Measurements from ENCODE around the gene TTYH2. TPM values are rescaled to one million over a fixed set of nuclear protein-coding genes. Genes with fewer than 3 reads are reported as not detected.

TTYH2 gene
- total RNA-seq, 2 experiments from 2014 or later = 3.1 to 3.8 TPM

DNA sequence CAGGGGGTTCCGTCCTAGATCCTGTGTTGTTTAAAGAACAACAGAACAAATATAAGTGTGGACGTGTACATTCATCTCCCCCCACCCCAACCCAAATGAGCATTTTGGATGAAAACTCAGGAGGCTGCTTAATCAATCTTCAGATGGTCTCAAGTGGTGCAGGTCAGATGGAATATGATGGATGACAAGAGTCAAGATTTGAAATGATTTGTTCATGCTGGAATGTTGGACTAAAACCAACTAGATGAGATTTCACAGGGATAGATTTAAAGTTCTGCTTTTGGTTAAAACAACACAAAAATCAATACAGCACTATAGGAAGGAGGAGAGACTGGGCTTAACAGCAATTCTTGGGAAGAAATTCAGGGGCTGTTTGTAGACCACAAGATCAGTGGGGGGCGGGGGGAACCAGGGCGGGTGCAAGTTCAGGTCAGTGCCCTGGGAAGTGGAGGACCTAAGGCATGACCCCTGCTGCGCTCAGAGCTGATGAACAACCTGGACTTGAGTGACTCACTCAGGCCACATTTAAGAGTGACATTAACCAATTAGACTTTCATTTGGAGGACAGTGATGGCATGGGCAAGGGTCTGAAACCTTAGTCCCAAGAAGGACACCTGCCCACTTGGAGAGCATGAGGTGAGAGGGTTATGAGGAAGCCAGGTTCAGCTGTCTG is 15.1 kb downstream of the TTYH2 start:
- no peak overlapping the region for H3K4me3 ChIP-seq (ENCODE audit: low read depth, low read length, poor library complexity, severe bottlenecking)
- no peak overlapping the region for H2AFZ ChIP-seq (ENCODE audit: low read length)
- no peaks in the 10 kb centered on the region for H3K9me2 ChIP-seq (ENCODE audit: insufficient read depth, low read length)
- ChIA-PET POLR2A (interaction anchor here (0.5 kb wide), 1 partner anchor 25 kb away, joined by 3 read pairs; no protein-coding TSS in a partner anchor), CTCF (ENCODE audit: unreplicated experiment) (no interaction called here)
- TF ChIP-seq EZH2phosphoT487 (IDR thresholded peaks at IDR 0.05; ENCODE audit: borderline replicate concordance, low read depth, low read length) = no peak
- TF ChIP-seq, protein P1, sequence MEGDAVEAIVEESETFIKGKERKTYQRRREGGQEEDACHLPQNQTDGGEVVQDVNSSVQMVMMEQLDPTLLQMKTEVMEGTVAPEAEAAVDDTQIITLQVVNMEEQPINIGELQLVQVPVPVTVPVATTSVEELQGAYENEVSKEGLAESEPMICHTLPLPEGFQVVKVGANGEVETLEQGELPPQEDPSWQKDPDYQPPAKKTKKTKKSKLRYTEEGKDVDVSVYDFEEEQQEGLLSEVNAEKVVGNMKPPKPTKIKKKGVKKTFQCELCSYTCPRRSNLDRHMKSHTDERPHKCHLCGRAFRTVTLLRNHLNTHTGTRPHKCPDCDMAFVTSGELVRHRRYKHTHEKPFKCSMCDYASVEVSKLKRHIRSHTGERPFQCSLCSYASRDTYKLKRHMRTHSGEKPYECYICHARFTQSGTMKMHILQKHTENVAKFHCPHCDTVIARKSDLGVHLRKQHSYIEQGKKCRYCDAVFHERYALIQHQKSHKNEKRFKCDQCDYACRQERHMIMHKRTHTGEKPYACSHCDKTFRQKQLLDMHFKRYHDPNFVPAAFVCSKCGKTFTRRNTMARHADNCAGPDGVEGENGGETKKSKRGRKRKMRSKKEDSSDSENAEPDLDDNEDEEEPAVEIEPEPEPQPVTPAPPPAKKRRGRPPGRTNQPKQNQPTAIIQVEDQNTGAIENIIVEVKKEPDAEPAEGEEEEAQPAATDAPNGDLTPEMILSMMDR (conservative IDR thresholded peaks at IDR 0.05; ENCODE audit: low read length) = no peak
- H4K20me1 ChIP-seq (ENCODE audit: insufficient read depth, low read length) = no peaks in the 10 kb centered on the region
- intact Hi-C loops (cut with micrococcal nuclease; ENCODE audit: unreplicated experiment) = no loop called here
- H3K9me3 ChIP-seq (ENCODE audit: low read length) = no peaks in the 10 kb centered on the region
- H3K79me2 ChIP-seq (ENCODE audit: insufficient read depth, low read depth, low read length) = no peaks in the 10 kb centered on the region
- no peaks in the 10 kb centered on the region for H3K36me3 ChIP-seq (ENCODE audit: insufficient read depth, low read length)
- BruUV-seq (replicated peaks) = no TSS peak
- H3K4me1 ChIP-seq (ENCODE audit: insufficient read depth, low read length, poor library complexity, severe bottlenecking) = no peaks in the 10 kb centered on the region
- H3K4me2 ChIP-seq (ENCODE audit: low read length) = no peak overlapping the region
- H3K27ac ChIP-seq (ENCODE audit: low read depth, low read length, poor library complexity, severe bottlenecking) = no peak overlapping the region
- no peak for DNase-seq (ENCODE audit: low spot score)

DNA sequence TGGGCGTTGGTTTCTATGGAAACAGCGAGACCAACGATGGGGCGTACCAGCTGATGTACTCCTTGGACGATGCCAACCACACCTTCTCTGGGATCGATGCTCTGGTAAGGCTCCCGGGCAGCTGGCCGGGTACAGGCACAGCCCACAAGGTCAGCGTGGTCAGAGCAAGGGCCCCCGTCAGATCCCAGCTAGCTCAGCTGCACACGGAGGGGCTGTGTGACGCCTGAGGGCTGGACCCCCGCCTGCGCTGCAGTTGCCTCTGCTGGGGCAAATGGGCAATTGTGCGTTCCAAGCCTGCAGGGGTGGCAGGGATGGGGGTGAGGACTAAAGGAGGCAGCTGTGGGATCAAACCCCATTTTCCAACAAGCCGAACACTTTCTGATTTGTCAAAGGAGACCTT is 17.5 kb downstream of the TTYH2 start:
- no peaks in the 10 kb centered on the region for H3K4me1 ChIP-seq (ENCODE audit: insufficient read depth, low read length, poor library complexity, severe bottlenecking)
- no peaks in the 10 kb centered on the region for H3K9me2 ChIP-seq (ENCODE audit: insufficient read depth, low read length)
- H3K36me3 ChIP-seq (ENCODE audit: insufficient read depth, low read length) = no peaks in the 10 kb centered on the region
- DNase-seq (ENCODE audit: low spot score) = no peak
- ChIA-PET CTCF (ENCODE audit: unreplicated experiment) (no interaction called here), POLR2A (no interaction called here)
- TF ChIP-seq, protein P1 (conservative IDR thresholded peaks at IDR 0.05; ENCODE audit: low read length) = no peak
- TF ChIP-seq EZH2phosphoT487 (IDR thresholded peaks at IDR 0.05; ENCODE audit: borderline replicate concordance, low read depth, low read length) = no peak
- H3K9me3 ChIP-seq (ENCODE audit: low read length) = no peaks in the 10 kb centered on the region
- no peaks in the 10 kb centered on the region for H3K79me2 ChIP-seq (ENCODE audit: insufficient read depth, low read depth, low read length)
- no TSS peak for BruUV-seq (replicated peaks)
- no peak overlapping the region for H3K27ac ChIP-seq (ENCODE audit: low read depth, low read length, poor library complexity, severe bottlenecking)
- intact Hi-C loops (cut with micrococcal nuclease; ENCODE audit: unreplicated experiment) = no loop called here
- no peaks in the 10 kb centered on the region for H4K20me1 ChIP-seq (ENCODE audit: insufficient read depth, low read length)
- H3K4me3 ChIP-seq (ENCODE audit: low read depth, low read length, poor library complexity, severe bottlenecking) = no peak overlapping the region
- H3K4me2 ChIP-seq (ENCODE audit: low read length) = no peak overlapping the region
- no peak overlapping the region for H2AFZ ChIP-seq (ENCODE audit: low read length)
